IPS DF 4.7 (cell line): Measurements from ENCODE around the gene RASSF7.

ENCODE experiments used
- DNase-seq: peaks from one replicate; pipeline ENCODE4 v3.0.0-alpha.2; 2013; ENCODE audit warnings: low spot score; ENCODE audit errors: extremely low read depth

Gene RASSF7

GRCh38 chr11:551131-551530, 9.6 kb upstream of the RASSF7 start:
- no peak for DNase-seq

GRCh38 chr11:551596-551995, 9.2 kb upstream of the RASSF7 start:
- no peak for DNase-seq

GRCh38 chr11:553083-553987, 7.4 kb upstream of the RASSF7 start:
- DNase-seq, result no peak

GRCh38 chr11:553988-554340, 6.8 kb upstream of the RASSF7 start:
- DNase-seq, result no peak

- no peak for DNase-seq
These were observed 6.1 kb upstream of the RASSF7 start for GRCh38 chr11:554428-555226.

GRCh38 chr11:555227-555779, 5.5 kb upstream of the RASSF7 start:
- no peak for DNase-seq

GRCh38 chr11:555780-556661, 4.7 kb upstream of the RASSF7 start:
- no peak for DNase-seq

GRCh38 chr11:556662-557256, 4.0 kb upstream of the RASSF7 start:
- no peak for DNase-seq

- DNase-seq, result no peak
These were observed 3.2 kb upstream of the RASSF7 start for GRCh38 chr11:557328-558132.

- DNase-seq, result no peak
These were observed 2.3 kb upstream of the RASSF7 start for GRCh38 chr11:558503-558902.

- DNase-seq, result no peak
These were observed 1.6 kb upstream of the RASSF7 start for GRCh38 chr11:559020-559620.

- DNase-seq, result no peak
These were observed 962 bp upstream of the RASSF7 start for GRCh38 chr11:559712-560304.

GRCh38 chr11:561148-562003, 606 bp downstream of the RASSF7 start:
- no peak for DNase-seq

GRCh38 chr11:562046-562645, 1.4 kb downstream of the RASSF7 start:
- DNase-seq, result no peak

- no peak for DNase-seq
These were observed 2.5 kb downstream of the RASSF7 start for GRCh38 chr11:563066-563811.

GRCh38 chr11:563812-564578, 3.2 kb downstream of the RASSF7 start:
- no peak for DNase-seq
